ENCODE results near the gene RAB35. TPM values are rescaled to one million over a fixed set of nuclear protein-coding genes. Genes with fewer than 3 reads are reported as not detected.

RAB35 gene
- total and polyA plus RNA-seq, 7 donors = 18.9 to 38.7 (median 32.9) TPM

DNA sequence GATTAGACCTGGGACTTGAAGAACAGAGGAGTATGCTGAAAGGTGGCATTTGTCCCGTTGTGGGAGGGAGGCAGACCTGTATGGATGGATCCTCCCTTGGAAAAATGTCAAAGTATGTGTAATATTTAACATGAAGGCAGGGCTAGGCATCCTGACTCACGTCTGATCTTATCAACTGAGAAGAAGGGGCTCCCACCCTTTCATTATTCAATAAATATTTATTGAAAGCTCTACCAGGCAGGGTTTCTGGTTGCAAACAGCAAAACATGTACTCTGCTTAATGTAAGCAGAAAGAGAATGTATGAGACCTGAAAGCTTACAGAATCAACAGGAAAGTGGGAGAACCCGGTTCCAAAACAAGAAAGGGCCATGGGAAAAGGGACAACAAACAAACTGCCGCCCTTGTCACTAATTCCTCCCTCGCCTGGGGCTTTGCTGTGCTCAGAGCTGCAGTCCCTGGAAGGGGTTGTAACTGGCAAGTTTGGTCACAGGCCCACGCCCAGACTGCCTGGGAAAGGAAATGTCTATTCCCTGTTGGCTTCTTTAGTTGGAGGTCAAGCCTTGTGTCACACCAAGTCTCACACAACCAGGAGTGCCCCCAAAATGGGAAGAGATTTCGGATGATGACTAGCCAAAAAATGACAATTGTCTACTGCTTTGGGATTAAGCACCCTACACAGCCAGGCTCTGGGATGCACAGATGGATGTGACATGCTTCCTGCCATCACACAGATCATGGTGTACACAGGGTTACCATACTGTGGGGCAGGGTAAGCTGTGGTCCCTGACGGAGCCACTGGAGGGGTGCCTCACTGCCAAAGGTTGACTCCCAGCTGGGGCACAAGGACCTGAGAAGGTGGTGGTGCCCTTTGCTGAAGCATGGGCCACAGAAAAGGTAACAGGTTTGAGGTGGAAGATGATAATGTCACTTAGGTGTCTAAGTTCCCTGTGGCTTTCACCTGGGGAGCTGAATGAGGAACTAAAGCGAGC, 36.8 kb downstream of the RAB35 start:
- no peaks in the 10 kb centered on the region for H3K4me1 ChIP-seq
- TF ChIP-seq, protein P1, sequence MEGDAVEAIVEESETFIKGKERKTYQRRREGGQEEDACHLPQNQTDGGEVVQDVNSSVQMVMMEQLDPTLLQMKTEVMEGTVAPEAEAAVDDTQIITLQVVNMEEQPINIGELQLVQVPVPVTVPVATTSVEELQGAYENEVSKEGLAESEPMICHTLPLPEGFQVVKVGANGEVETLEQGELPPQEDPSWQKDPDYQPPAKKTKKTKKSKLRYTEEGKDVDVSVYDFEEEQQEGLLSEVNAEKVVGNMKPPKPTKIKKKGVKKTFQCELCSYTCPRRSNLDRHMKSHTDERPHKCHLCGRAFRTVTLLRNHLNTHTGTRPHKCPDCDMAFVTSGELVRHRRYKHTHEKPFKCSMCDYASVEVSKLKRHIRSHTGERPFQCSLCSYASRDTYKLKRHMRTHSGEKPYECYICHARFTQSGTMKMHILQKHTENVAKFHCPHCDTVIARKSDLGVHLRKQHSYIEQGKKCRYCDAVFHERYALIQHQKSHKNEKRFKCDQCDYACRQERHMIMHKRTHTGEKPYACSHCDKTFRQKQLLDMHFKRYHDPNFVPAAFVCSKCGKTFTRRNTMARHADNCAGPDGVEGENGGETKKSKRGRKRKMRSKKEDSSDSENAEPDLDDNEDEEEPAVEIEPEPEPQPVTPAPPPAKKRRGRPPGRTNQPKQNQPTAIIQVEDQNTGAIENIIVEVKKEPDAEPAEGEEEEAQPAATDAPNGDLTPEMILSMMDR (IDR thresholded peaks at IDR 0.05) = no peak
- H3K27ac ChIP-seq = no peak overlapping the region
- peak in 1 of 2 donors; percentile 41 for DNase-seq
- H3K36me3 ChIP-seq (ENCODE audit: insufficient read depth in 1 of 2, low read depth in 1 of 2) = no peaks in the 10 kb centered on the region
- no peaks in the 10 kb centered on the region for H3K9me3 ChIP-seq
- H3K27me3 ChIP-seq (ENCODE audit: insufficient read depth in 3 of 3, low read length in 2 of 3) = no peaks in the 10 kb centered on the region
- 64 to 67% (median 66%) methylated on average over 9 of the region's 9 CpGs for WGBS, 3 donors
- no peak for ATAC-seq
- H3K4me3 ChIP-seq = no peak overlapping the region
- intact Hi-C loops (cut with DNase I) = loop anchor here in 1 of 2 donors (10.0 kb wide), 1 partner anchor 275 kb away; no protein-coding TSS in a partner anchor

DNA sequence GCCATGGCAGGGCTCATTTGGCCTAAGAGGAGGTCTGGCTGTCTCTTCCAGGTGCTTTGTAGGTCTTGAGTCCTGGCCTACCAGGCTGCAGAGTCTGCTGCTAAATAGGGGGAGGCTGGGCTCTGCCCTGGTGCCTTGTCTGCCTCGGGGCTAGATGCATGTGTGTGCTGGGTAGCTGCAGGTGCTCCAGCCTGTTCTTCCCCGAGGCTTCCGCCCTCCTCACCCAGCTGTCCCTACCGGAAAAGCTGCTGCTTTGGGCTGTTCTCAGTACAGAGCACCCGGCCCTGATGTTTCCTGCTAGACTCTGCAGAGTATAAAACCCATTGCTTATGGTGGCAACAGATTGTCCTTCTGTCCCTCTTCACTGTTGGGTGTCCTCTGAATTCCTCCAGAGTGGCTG, 37.7 kb downstream of the RAB35 start:
- 58 to 61% (median 60%) methylated on average over 5 of the region's 5 CpGs for WGBS, 3 donors
- intact Hi-C loops (cut with DNase I) = no loop called here
- ATAC-seq = no peak

GRCh38 chr12:120077260-120077659, 39.3 kb downstream of the RAB35 start:
- TF ChIP-seq, protein P1 (IDR thresholded peaks at IDR 0.05) = no peak
- ATAC-seq (no peak), DNase-seq (no peak)
- H3K36me3 ChIP-seq (ENCODE audit: insufficient read depth in 1 of 2, low read depth in 1 of 2) = no peaks in the 10 kb centered on the region
- H3K27ac ChIP-seq = no peak overlapping the region
- H3K4me3 ChIP-seq = no peak overlapping the region
- H3K9me3 ChIP-seq = no peaks in the 10 kb centered on the region
- H3K4me1 ChIP-seq = no peaks in the 10 kb centered on the region
- no peaks in the 10 kb centered on the region for H3K27me3 ChIP-seq (ENCODE audit: insufficient read depth in 3 of 3, low read length in 2 of 3)
- intact Hi-C loops (cut with DNase I) = no loop called here
- 67 to 78% (median 71%) methylated on average over 6 of the region's 6 CpGs for WGBS, 3 donors

More for the DNA sequence above, 37.7 kb downstream of the RAB35 start:
- TF ChIP-seq, protein P1 (IDR thresholded peaks at IDR 0.05) = no peak
- DNase-seq = peak in 1 of 2 donors; percentile 5
- Histone ChIP-seq H3K4me1 (no peaks in the 10 kb centered on the region), H3K27ac (no peak overlapping the region), H3K27me3 (ENCODE audit: insufficient read depth in 3 of 3, low read length in 2 of 3) (no peaks in the 10 kb centered on the region), H3K36me3 (ENCODE audit: insufficient read depth in 1 of 2, low read depth in 1 of 2) (no peaks in the 10 kb centered on the region), H3K4me3 (no peak overlapping the region), H3K9me3 (no peaks in the 10 kb centered on the region)

DNA sequence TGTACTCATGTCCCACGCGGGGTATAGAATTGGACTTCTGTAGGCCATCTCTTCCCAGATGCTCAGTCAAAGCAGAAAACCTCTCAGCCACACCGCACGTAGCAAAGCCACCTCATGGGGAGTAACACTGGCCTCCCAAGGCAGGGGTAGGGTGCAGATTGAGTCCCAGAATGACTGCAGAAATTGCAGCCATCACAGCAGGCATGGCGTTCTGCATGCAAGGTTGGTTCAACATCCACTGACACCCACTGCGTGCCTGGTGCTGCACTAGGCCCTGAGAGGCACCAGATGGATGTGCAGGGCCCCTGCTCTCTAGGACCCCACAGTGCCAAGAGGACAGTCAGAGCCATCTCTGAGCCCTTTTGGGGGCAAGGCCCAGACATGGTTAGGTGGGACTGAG, 39.9 kb downstream of the RAB35 start:
- intact Hi-C loops (cut with DNase I) = no loop called here
- DNase-seq = no peak
- no peak overlapping the region for H3K4me3 ChIP-seq
- TF ChIP-seq, protein P1 (IDR thresholded peaks at IDR 0.05) = no peak
- H3K9me3 ChIP-seq = no peaks in the 10 kb centered on the region
- no peaks in the 10 kb centered on the region for H3K27me3 ChIP-seq (ENCODE audit: insufficient read depth in 3 of 3, low read length in 2 of 3)
- H3K36me3 ChIP-seq (ENCODE audit: insufficient read depth in 1 of 2, low read depth in 1 of 2) = no peaks in the 10 kb centered on the region
- no peaks in the 10 kb centered on the region for H3K4me1 ChIP-seq
- 92 to 96% (median 94%) methylated on average over 6 of the region's 6 CpGs for WGBS, 3 donors
- no peak overlapping the region for H3K27ac ChIP-seq
- ATAC-seq = no peak
